HG03280 (cell line): ENCODE measurements around the gene CNTNAP5.

ENCODE experiments used
- ATAC-seq: cut with Tn5 transposase; IDR thresholded peaks from one replicate; pipeline ENCODE4 v1.9.1; 2021; ENCODE audit warnings: mild to moderate bottlenecking, moderate library complexity; ENCODE audit not compliant: unreplicated experiment

The CNTNAP5 gene

GRCh38 chr2:124662946-124663644 is 638.0 kb downstream of the CNTNAP5 start:
- ATAC-seq: no peak

GRCh38 chr2:124663645-124663997 is 638.5 kb downstream of the CNTNAP5 start:
- no peak for ATAC-seq

GRCh38 chr2:124664363-124664762 is 639.3 kb downstream of the CNTNAP5 start:
- ATAC-seq: no peak

DNA sequence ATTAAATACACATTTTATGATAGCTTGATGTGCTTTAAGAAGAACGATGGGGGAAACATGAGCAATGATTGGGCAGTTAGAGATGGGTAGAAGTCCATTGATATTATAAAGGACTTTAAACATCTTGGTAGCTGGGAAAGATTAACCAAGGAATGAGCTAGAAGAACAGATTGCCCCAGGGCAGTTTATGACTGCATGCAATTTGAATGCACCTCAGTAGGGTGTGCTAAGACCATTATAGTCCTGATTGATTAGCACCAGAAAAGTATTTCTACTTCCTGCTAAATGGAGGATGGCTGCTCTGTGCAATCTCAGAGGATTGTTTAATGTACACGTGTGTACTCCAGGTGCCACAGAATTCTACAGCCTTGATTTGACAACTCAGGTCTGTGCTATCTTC is 641.9 kb downstream of the CNTNAP5 start:
- no peak for ATAC-seq

DNA sequence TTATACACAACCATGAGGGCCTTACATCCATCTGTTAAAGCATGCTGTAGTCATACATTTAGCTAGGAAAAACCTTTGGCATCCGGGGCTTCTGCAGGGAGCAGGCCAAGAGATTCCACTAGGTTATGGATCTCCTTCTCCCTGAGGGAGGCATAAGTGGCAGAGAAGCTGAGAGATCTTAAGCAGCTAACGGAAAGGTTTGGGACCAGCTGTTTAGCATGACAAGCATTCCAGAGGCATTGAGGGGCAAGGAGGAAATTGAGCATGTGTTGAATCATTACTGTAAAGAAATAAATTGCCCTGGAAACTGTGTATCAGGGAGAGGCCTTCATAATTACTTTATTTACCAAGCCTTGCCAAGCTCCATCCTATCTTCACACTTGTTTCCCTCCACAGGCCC is 643.1 kb downstream of the CNTNAP5 start:
- ATAC-seq: no peak

DNA sequence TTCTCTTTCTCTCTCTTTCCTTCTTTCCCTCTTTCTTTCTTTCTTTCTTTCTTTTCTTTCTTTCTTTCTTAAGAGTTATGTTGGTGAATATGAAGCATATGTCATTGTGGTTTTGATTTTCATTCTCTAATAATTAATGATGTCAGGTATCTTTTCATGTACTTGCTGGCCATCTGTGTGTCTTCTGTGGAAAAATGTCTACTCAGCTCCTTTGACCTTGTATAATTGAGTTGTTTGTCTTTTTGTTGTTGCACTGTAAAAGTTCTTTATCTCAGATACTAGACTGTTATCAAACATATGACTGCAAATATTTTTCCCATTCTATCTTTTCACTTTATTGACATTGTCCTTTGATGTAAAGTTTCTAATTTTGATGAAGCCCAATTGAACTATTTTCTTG is 645.1 kb downstream of the CNTNAP5 start:
- ATAC-seq: no peak

- ATAC-seq: no peak
Observed at GRCh38 chr2:124678043-124678442, 653.0 kb downstream of the CNTNAP5 start.

DNA sequence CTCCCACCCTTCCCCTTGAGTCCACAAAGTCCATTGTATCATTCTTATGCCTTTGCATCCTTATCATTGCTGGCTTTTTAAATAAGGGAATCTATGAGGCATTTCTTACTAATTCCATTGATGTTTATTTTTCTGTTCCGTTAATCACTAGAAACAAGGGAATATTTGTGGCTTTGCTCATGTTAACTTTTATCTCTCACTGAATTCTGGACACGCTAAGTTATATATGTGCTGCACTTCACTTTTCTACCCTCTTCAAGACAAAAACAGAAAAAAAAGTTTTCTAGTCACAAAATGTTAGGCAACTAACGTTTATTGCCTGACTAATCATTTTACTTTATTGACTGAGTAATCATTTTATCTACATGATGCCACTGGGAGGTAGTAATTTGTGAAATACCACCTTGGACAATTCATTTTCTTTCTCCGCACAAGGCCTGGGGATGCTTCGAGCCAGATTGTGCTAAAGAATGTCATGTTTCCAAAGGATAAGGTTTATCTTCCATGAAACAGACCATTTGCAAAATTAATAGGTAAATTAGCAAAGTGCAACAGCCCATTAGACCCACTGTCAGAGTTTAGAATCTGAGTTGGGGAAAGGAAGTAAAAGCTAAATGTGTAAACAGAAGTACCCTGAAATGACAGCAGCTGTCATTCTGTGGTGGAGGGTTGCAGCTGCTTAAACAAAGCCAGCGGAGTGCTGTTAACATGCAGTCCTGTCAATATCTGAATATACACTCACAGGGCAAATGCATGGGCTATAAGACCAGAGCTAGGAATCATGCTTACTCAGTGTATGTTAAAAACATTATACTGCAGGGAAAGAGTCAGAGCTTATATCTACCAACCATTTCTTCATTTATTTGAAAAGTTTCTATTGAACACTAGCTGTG is 658.7 kb downstream of the CNTNAP5 start:
- no peak for ATAC-seq

DNA sequence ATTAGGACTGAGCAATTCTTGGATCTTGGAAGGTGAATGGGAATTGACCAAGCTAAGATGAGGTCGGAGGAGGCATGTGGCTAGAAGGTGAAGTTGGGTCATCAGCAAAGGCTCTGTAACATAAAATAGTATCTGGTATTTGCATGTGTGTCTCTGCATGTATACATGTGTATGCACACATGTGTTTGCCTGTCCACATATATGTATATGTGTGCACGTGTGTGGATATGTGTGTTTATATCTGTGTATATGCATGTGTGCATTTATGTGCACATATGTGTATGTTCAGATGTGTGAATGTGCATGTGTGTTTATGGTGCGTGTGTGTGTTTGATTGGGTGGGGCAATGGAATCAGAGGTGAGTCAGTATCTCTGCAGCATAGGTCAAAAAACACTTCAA is 664.3 kb downstream of the CNTNAP5 start:
- ATAC-seq: no peak

GRCh38 chr2:124692216-124692615 is 667.1 kb downstream of the CNTNAP5 start:
- no peak for ATAC-seq

DNA sequence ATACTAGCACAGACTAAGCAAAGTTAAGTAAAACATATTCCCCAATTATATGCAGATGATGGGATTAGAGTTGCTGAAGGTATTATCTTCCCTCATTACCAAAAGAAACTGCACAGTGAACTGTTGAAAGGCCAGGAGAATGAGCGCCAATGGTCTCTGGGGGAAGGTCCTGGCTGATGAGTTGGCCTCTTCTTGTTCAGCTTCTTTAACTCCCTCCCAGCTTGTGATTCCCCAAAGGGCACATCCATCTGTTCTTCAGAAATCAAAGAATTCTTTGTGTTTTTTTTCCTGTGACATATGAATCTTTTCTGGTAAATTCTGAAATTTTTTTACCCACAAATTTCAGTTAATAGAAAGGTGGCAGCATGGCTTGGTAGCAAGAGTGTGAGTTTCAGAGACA is 667.6 kb downstream of the CNTNAP5 start:
- no peak for ATAC-seq

DNA sequence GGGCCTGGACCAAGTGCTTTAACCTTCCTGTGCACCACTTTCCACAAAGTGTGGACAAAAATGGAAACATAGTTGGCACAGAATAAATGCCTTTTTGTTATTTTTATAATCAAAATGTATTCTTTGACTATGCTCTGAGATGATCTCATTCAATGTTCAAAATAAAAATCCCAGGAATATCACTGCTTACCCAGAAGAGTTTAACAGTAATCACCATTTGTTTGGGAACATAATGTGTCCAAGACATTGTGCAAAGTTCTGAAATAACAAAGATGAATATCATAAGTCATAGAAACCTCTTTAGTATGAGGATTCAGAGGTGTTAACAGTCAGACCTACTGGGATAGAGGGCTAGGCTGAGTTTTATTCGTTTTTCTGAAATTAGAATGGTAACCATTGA is 668.1 kb downstream of the CNTNAP5 start:
- no peak for ATAC-seq

- ATAC-seq: no peak
Observed at GRCh38 chr2:124698979-124699565, 674.0 kb downstream of the CNTNAP5 start.

- ATAC-seq: no peak
Observed at GRCh38 chr2:124702777-124703176, 677.7 kb downstream of the CNTNAP5 start.

GRCh38 chr2:124704071-124704925 is 679.2 kb downstream of the CNTNAP5 start:
- no peak for ATAC-seq

DNA sequence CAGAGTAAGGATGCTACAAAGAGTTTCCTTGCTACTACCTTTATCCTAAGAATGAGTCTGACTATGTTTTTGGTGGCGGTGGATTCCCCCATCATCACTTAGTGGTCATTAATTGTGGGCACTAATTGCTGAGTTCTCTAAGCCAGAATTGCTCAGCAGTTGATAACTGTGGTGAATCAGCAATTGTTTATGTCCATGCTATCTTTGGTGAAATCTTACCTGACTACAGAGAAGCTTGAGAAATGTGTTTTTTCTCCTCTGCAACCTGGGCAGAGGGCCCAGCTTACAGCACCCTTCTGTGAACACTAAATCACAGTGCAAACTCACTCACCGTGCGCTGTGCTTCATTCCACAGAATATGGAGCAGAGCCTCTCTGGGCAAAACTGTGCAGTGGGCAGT is 683.6 kb downstream of the CNTNAP5 start:
- ATAC-seq: no peak

DNA sequence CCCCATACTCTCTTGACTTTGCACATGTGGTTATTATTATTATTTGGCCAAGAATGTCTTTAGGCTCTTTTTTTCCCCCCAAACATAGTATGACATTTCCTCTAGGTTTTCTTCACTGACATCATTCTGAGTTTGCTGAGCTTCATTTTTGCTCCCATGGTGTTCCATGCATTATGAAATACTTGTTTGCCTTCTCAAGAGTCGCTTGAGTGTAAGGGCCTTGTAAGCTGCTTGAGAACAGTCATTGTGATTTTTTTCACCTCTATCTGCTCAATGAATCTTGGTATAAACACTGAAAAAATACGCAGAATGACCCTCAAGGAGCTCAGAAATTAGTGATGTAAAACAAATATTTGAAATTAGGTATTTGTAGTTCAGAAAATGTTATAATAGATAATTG is 688.9 kb downstream of the CNTNAP5 start:
- no peak for ATAC-seq

GRCh38 chr2:124725187-124725586 is 700.1 kb downstream of the CNTNAP5 start:
- ATAC-seq: no peak

GRCh38 chr2:124740636-124741035 is 715.5 kb downstream of the CNTNAP5 start:
- no peak for ATAC-seq

- ATAC-seq: no peak
Observed at GRCh38 chr2:124753842-124754241, 728.8 kb downstream of the CNTNAP5 start.

DNA sequence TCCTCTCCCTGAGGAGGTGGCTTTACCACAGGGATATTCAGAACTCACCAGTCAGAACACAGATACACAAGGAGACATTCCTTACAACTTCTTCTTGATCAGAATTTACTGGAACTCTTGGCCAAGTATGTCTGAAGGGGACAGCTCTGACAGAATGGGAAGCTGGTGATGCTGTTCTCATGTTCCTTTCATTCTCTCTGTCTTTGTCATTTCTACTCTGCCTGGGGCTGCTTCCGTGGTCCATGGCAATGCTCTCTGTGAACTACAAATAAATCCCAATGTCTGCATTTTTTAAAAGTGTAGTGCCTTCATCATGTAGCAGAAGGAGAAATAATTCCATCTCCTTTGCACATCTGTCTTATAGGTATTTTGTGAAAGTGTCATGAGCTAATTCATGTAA is 730.3 kb downstream of the CNTNAP5 start:
- ATAC-seq: no peak
